Cerebellar cortex (tissue), 1 donor: ENCODE measurements around the gene ARL8A.
"Not testable (repeated sequence)": the region's sequence is repeated elsewhere in the genome, so short reads cannot be mapped to it uniquely, and the experiment has no call there.

Source experiments
- DNase-seq: peaks from one replicate; pipeline ENCODE4 v3.0.0-alpha.2; 2015; ENCODE audit warnings: low spot score

The ARL8A gene

GRCh38 chr1:202158810-202159533 lies 14.4 kb upstream of the ARL8A start:
- DNase-seq, result no peak

GRCh38 chr1:202157945-202158344 lies 13.4 kb upstream of the ARL8A start:
- no peak for DNase-seq

- DNase-seq, result no peak
Observed at GRCh38 chr1:202156590-202156989, 12.1 kb upstream of the ARL8A start.

GRCh38 chr1:202155478-202156021 lies 11.0 kb upstream of the ARL8A start:
- no peak for DNase-seq

GRCh38 chr1:202154766-202155477 lies 10.4 kb upstream of the ARL8A start:
- peak; percentile 61 for DNase-seq

- DNase-seq, result no peak
Observed at GRCh38 chr1:202154148-202154765, 9.7 kb upstream of the ARL8A start.

GRCh38 chr1:202153284-202153683 lies 8.7 kb upstream of the ARL8A start:
- no peak for DNase-seq

- no peak for DNase-seq
Observed at GRCh38 chr1:202152399-202152798, 7.9 kb upstream of the ARL8A start.

- no peak for DNase-seq
Observed at GRCh38 chr1:202151045-202151444, 6.5 kb upstream of the ARL8A start.

GRCh38 chr1:202150602-202151001 lies 6.1 kb upstream of the ARL8A start:
- no peak for DNase-seq

- DNase-seq, result no peak
Observed at GRCh38 chr1:202150187-202150586, 5.7 kb upstream of the ARL8A start.

- DNase-seq, result no peak
Observed at GRCh38 chr1:202149566-202149965, 5.0 kb upstream of the ARL8A start.

GRCh38 chr1:202148391-202148790 lies 3.9 kb upstream of the ARL8A start:
- no peak for DNase-seq

GRCh38 chr1:202146993-202147392 lies 2.5 kb upstream of the ARL8A start:
- DNase-seq, result no peak

- no peak for DNase-seq
Observed at GRCh38 chr1:202146279-202146678, 1.7 kb upstream of the ARL8A start.

- DNase-seq, result not testable (repeated sequence)
Observed at GRCh38 chr1:202145744-202146140, 1.2 kb upstream of the ARL8A start.

GRCh38 chr1:202145068-202145743 lies 669 bp upstream of the ARL8A start:
- DNase-seq, result peak; percentile 45

GRCh38 chr1:202143768-202144401 lies 652 bp downstream of the ARL8A start:
- DNase-seq, result no peak

GRCh38 chr1:202143011-202143767 lies 1.3 kb downstream of the ARL8A start:
- DNase-seq, result peak; percentile 30

- DNase-seq, result not testable (repeated sequence)
Observed at GRCh38 chr1:202141468-202141867, 3.1 kb downstream of the ARL8A start.

GRCh38 chr1:202140833-202141232 lies 3.7 kb downstream of the ARL8A start:
- DNase-seq, result no peak
